HG03196 (cell line): Measurements from ENCODE around the gene SPANXD.
"Not testable (repeated sequence)": the region's sequence is repeated elsewhere in the genome, so short reads cannot be mapped to it uniquely, and the experiment has no call there.

Experiments used
- ATAC-seq: cut with Tn5 transposase; IDR thresholded peaks from one replicate; pipeline ENCODE4 v1.9.1; 2021; ENCODE audit not compliant: unreplicated experiment

Gene SPANXD

DNA sequence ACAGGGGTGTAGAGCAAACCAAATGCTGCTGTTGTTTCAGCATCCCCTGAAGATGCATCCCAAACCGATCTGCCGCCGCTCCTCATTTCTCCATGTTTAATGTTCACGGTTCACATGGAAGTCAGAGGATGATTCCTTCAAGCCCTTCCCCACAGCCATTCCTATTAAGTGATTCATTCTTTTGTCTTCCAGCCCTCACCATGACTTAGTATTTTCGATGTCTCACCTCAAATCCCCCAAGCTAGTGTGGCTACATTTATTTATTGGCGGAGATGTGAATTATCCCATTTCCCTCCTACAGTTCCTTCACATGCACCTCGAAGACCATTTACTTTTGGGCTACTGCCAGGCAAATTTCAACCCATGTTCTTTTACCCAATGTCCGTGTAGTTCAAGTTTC is at the start of gene SPANXD:
Gene SPANXD (minus strand): TSS at position 101 of the 400 bp plus-strand sequence. CDS start 334 bp downstream, outside the sequence.
- not testable (repeated sequence) for ATAC-seq

- no peak for ATAC-seq
Measured at GRCh38 chrX:141742666-141743065, 44.1 kb upstream of the SPANXD start.

DNA sequence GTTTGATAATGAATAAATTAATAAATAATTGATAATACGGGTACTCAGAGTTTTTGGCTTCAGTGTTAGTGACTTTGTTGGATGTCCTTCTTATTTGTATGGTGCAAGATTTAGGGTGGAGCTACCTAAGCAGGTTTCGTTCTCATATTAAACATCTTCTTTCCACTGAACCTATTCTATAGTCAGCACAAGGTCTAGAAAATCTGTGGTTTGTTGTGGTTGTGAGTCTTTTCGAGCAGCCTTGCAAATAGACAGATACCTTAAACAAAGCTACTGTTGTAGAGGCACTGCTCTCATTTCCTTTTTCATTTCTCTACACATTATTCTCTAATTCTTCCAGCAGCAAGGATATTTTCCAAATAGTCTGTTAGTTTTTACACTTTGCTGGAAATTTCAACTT is 38.1 kb upstream of the SPANXD start:
- ATAC-seq, result no peak

DNA sequence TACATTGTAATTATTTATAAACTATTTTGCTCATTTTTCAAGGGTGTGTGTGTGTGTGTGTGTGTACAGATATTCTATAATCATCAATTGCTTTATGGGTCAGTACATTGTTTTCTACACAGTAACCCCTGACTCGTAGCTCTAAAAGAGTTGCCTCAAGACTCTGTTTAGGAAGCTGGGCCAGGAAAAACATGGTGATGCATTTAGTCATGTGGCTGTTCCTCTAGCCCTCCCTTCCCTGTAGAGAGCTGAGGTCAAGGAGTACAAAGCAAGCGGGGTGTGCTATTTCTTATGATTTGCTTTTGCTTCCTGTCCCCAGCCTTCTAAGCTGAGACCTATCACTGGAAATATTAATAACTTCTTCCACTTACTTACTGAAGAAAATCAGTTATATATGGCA is 34.8 kb upstream of the SPANXD start:
- no peak for ATAC-seq

DNA sequence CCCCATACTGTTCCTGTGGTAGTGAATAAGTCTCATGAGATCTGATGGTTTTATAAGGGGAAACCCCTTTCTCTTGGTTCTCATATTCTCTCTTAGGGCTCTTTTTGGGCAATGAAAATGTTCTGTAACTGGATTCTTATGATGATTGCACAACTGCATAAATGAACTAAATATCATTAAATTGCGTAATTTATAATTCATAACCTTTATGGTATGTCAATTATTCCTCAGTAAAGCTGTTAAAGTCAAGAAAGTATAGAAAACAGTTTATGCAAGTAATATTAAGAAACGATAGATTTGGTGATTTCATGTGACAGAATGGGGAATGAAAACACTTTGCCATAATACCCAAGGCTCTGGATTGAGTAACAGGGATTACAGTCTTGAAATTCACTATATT is 33.5 kb upstream of the SPANXD start:
- ATAC-seq, result no peak

- ATAC-seq, result no peak
Measured at GRCh38 chrX:141724186-141724585, 25.6 kb upstream of the SPANXD start.

GRCh38 chrX:141714680-141715079 is 16.1 kb upstream of the SPANXD start:
- no peak for ATAC-seq

DNA sequence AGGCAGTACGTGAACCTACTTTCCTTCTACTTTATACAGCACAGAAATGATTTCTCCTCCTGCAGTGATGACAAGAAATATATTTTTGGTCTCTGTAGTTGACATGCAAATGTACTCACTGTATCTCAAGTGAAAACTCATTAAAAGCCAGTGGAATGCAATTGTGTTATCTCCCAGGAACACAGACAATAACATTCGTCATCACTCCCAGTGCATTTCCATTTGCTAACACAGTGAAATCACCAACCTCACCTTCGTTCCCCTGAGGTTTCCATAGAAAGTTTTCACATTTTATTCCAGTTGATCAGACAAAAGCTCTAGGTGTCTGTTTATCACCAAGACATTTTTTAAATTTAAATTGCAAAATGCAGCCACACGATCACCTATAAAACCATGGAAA is 2.5 kb upstream of the SPANXD start:
- ATAC-seq, result no peak

DNA sequence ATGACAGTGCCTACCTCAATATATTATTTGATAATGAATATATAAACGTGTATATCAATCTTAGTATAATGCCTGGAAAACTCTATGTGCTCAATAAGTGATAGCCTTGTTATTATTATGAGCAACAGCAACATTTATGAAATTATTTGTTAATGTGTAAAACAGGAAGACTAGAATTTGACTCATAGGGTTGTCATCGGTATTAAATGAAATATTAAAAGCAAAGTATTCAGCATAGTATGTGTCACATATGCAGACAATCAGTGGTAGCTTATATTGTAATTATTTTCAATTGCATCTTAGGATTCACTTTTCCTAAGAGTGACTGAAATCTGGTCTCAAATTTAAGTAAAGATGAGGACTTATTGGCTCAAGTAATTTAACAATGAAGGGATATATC is 24.6 kb downstream of the SPANXD start:
- no peak for ATAC-seq

GRCh38 chrX:141669689-141670088 is 28.9 kb downstream of the SPANXD start:
- ATAC-seq, result no peak

- ATAC-seq, result no peak
Measured at GRCh38 chrX:141668371-141668770, 30.2 kb downstream of the SPANXD start.

DNA sequence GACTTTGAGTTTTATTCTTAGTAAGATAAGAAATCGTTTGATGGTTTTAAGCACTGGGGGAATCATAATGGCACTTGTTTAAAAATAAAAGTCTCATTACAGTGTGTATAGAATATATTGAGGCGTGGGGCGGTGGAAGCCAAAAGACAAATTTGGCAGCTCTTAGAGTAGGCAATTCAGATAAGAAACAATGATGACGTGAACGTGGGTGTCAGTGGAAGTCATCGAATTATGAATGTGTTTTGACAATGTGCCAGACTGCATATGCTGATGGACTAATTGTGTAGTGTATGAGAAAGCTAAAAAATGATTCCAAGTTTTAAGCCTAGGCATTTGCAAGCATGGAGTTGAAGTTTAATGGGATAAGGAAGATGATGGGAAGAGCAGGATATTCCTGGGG is 35.8 kb downstream of the SPANXD start:
- ATAC-seq, result no peak

GRCh38 chrX:141652286-141652685 is 46.3 kb downstream of the SPANXD start:
- no peak for ATAC-seq
